Endothelial cell (in vitro differentiated cells): Measurements from ENCODE around the gene COL4A1. TPM values are rescaled to one million over a fixed set of nuclear protein-coding genes. Genes with fewer than 3 reads are reported as not detected.

ENCODE experiments used
- DNase-seq: peaks from one replicate; pipeline ENCODE4 v3.0.0; 2021; ENCODE audit warnings: low spot score
- H3K27ac Mint-ChIP-seq: one replicate; pipeline ENCODE4 v1.8.0; 2021; ENCODE audit warnings: mixed read lengths, inconsistent platforms; ENCODE audit not compliant: unreplicated experiment
- H3K27me3 Mint-ChIP-seq: one replicate; pipeline ENCODE4 v1.8.0; 2021; ENCODE audit warnings: mild to moderate bottlenecking, moderate library complexity, mixed read lengths, inconsistent platforms; ENCODE audit not compliant: unreplicated experiment
- H3K36me3 Mint-ChIP-seq: one replicate; pipeline ENCODE4 v1.8.0; 2021; ENCODE audit warnings: mild to moderate bottlenecking, low read depth, mixed read lengths, inconsistent platforms; ENCODE audit not compliant: unreplicated experiment
- H3K4me1 Mint-ChIP-seq: one replicate; pipeline ENCODE4 v1.8.0; 2021; ENCODE audit warnings: mild to moderate bottlenecking, mixed read lengths, inconsistent platforms; ENCODE audit not compliant: unreplicated experiment
- H3K4me3 Mint-ChIP-seq: one replicate; pipeline ENCODE4 v1.8.0; 2021; ENCODE audit warnings: mild to moderate bottlenecking, mixed read lengths, inconsistent platforms; ENCODE audit not compliant: unreplicated experiment
- H3K9me3 Mint-ChIP-seq: one replicate; pipeline ENCODE4 v1.8.0; 2021; ENCODE audit warnings: mixed read lengths, inconsistent platforms; ENCODE audit not compliant: unreplicated experiment
- total RNA-seq: library from RNA; stranded (reverse); fragmentation: NEBNext Ultra II Directional; extraction: Animal tissue kit (Norgen Biotek cat#: 25700); gene quantifications from one replicate; pipeline ENCODE4 v1.2.1, GENCODE V29; 2021; ENCODE audit not compliant: unreplicated experiment
- TF ChIP-seq, protein P1 (sequence below): fragments of 200-600 bp; sonication (generic); IDR thresholded peaks from one replicate; pipeline ENCODE4 v1.5.0; 2021; ENCODE audit warnings: antibody characterized with exemption; ENCODE audit not compliant: unreplicated experiment

Gene COL4A1
- total RNA-seq, 1 donor from 2014 or later = 2,720 TPM

DNA sequence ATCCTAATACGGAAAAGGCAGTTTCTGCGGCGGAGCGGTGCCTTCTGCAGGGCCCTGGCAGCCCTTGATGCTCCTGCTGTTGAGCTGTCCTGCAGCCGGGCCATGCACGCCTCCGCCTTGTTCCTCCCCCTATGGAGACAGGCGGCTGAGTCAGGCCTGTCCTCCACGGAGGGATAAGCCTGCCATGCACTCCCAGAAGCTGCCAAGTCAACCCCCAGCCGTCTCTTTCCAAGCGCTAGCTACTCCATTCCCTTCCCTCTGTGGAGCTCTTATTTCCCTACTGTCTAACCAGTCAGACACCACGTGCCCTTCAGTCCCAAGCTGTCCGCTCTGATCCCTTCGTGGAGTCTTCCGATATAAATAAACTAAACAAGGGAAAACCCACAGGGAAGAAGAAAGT lies 197.0 kb downstream of the COL4A1 start:
- H3K36me3 Mint-ChIP-seq = peaks cover 3% of the 10 kb centered on the region
- H3K27me3 Mint-ChIP-seq = peaks cover 17% of the 10 kb centered on the region
- no peak for DNase-seq
- no peak overlapping the region for H3K4me3 Mint-ChIP-seq
- H3K27ac Mint-ChIP-seq = no peak overlapping the region
- H3K4me1 Mint-ChIP-seq = peaks cover 28% of the 10 kb centered on the region
- TF ChIP-seq, protein P1, sequence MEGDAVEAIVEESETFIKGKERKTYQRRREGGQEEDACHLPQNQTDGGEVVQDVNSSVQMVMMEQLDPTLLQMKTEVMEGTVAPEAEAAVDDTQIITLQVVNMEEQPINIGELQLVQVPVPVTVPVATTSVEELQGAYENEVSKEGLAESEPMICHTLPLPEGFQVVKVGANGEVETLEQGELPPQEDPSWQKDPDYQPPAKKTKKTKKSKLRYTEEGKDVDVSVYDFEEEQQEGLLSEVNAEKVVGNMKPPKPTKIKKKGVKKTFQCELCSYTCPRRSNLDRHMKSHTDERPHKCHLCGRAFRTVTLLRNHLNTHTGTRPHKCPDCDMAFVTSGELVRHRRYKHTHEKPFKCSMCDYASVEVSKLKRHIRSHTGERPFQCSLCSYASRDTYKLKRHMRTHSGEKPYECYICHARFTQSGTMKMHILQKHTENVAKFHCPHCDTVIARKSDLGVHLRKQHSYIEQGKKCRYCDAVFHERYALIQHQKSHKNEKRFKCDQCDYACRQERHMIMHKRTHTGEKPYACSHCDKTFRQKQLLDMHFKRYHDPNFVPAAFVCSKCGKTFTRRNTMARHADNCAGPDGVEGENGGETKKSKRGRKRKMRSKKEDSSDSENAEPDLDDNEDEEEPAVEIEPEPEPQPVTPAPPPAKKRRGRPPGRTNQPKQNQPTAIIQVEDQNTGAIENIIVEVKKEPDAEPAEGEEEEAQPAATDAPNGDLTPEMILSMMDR = no peak
- no peaks in the 10 kb centered on the region for H3K9me3 Mint-ChIP-seq

DNA sequence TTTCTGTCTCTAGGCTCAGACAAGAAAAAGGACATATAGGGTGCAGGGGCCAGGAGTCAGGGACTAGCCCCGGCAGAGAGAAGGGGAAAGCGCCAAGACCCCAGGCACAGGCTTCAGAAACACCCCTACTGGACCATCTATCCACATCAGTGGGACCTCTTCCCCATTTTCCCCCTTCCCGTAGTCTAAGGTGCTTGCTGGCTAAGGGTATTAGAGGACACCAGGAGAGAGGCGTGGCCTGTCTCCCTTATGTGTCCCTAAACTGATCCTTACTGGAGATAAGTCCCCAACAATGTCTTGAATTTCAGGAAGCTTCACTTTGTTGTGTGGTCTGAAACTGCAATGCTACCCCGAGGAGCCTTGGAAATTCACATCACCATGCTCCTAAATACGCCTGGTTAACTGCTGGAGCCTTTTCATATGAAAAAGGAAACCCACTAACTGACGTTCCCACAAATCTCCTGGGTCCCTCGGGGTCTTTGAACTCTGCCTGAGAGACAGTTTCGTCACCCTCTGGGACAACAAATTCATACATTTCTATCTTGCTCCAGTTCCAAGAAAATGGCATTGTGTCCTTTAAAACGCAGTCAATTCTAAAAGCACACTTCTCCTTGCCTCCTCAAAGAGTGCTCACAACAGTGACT lies 197.7 kb downstream of the COL4A1 start:
- H3K4me1 Mint-ChIP-seq = peaks cover 21% of the 10 kb centered on the region
- no peak overlapping the region for H3K27ac Mint-ChIP-seq
- no peak overlapping the region for H3K4me3 Mint-ChIP-seq
- peaks cover 17% of the 10 kb centered on the region for H3K27me3 Mint-ChIP-seq
- peaks cover 3% of the 10 kb centered on the region for H3K36me3 Mint-ChIP-seq
- DNase-seq = no peak
- no peaks in the 10 kb centered on the region for H3K9me3 Mint-ChIP-seq
- TF ChIP-seq, protein P1 = peak; percentile 12

DNA sequence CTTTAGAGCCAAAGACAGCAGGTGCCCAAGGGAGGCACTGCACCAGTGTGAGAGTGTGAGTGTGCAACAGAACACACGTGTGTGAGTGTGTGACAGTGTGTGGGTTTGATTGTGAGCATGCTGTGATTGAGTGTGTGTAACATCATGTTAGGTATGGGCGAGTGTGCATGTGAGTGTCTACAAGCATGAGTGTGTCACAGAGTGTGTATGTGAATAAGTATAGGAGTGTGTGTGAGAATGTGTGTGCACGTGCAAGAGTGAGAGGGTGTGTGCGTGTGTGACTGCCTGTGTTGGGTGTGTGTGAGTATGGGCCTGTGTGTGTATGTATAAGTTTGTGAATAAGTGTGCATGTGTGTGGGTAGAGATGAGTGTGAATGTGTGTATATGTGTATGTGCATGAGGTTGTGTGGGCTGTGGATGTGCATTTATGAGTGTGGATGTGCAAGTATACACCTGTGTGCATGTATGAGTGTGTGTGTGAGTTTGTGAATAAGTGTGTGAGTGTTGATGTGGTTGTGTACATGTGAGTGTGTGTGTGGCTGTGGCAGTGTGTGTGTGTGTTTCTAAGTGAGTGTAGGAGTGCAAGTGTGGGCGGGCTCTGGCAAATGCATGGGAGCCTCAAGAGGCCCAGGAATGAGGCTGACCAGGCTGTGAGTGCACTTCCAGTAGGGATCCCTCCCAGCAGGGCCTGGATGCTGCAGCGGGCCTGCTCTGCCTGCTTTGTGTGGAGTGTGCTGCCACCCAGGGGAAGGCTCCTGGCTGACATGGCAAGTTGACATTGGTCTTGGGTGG lies 198.4 kb downstream of the COL4A1 start:
- TF ChIP-seq, protein P1 = no peak
- H3K27me3 Mint-ChIP-seq = peaks cover 17% of the 10 kb centered on the region
- no peaks in the 10 kb centered on the region for H3K9me3 Mint-ChIP-seq
- peak; percentile 77 for DNase-seq
- peaks cover 3% of the 10 kb centered on the region for H3K36me3 Mint-ChIP-seq
- no peak overlapping the region for H3K27ac Mint-ChIP-seq
- peaks cover 14% of the 10 kb centered on the region for H3K4me1 Mint-ChIP-seq
- H3K4me3 Mint-ChIP-seq = peak overlapping the region; percentile 9

DNA sequence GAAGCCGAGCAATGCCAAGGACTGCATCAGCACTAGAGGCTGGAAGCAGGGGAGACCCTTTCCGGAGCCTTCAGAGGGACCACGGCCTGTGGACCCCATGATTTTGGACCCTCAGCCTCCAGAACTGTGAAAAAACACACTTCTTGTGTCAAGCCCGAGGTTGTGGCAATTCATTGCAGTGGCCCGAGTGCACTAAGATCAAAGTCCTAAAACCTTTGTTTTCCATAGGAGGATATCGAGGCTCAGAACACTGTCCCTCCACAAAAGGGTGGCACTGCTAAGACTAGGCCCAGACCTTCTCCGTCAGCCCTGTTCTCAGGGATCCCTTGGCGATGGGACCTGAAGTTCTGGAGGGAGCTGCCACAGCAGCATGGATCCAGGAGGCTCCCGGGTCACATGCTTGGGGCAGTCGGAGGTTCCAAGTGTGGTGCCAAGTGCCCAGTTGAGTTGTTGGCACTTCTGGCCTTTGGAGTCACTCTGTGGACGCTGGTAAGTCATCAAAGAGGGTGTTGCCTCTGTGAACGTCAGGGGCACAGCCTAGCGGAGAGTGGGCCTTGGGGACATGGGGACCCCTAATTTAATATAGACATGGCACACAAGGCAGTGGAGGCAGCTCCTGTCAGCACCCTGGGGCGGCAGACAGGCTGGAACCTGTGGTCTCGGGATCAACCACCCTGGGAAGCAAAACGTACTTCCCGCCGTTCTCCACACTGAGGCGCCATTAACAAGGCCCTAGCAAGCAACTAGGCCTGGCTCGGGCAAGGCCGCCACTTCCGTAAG lies 199.2 kb downstream of the COL4A1 start:
- TF ChIP-seq, protein P1 = peak; percentile 24
- Mint-ChIP-seq H3K36me3 (peaks cover 3% of the 10 kb centered on the region), H3K9me3 (no peaks in the 10 kb centered on the region), H3K4me3 (no peak overlapping the region), H3K27ac (no peak overlapping the region), H3K27me3 (peaks cover 17% of the 10 kb centered on the region), H3K4me1 (peaks cover 8% of the 10 kb centered on the region)
- DNase-seq = peak; percentile 53
